ENCODE results near the gene GUCA2B. TPM values are rescaled to one million over a fixed set of nuclear protein-coding genes. Genes with fewer than 3 reads are reported as not detected.

Gene GUCA2B
- total and polyA plus RNA-seq, 2 experiments from 2014 or later: 0.71 TPM; not detected in 1

DNA sequence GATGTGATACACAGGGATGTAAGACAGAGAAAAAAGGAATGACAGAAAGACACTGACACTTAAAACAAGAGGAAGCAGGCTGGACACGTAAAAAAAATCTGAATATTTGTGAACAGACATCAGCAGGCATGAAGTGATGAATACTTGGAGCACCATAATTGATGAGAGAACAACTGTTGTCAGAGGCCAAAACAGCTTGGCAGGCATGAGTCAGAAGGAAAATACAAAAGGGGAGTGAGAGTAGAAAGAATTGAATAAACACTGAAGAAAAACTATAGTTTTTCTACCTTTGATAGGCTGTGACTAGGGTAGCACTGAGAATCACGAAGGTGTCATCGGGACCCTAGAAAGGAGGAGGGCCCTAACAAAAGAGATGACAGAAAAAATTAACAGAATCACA lies 32.9 kb downstream of the GUCA2B start:
- no peak overlapping the region for H3K4me2 ChIP-seq

DNA sequence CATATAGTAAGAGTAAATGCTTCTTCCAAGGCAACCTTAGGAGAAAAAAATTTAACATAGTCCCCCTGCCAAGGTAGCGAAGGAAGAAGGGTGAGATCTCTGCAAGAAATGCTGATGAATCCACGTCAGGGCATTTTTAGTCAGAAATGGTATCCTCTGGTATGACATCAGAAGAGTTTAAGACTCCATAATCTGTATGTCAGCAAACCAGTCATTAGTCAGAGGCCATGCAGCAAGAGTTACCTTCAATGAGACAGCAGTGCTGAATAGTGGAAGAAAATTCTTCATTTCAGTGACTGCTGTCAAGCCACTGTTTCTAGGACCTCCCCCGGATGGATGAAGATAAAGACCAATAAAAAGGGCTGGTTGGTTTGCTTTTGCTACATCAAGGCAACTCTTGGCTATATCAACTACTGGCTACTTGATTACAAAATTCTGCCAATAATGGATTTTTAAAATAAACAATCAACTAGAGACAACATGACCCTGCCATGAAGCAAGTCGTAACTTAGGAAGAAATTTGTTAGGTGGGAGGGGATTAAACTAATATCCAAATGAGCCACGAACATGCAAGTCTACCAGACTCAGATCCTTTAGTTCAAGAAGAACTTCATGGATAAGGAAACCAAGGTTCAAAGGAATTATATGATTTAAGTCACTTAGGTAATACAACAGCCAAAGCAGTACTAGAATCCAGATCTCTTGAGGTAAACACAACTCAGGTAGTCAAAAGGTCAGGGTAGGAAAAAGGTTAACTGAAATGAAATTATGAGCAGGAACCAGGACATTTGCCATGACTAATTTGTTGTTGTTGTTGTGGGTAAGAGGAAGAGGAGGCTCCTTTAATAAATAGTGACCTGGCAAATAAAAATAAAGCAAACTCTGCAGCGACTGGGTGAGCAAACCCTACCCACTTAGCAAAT lies 37.0 kb downstream of the GUCA2B start:
- Histone ChIP-seq H3K9me3 (ENCODE audit: low read depth) (no peaks in the 10 kb centered on the region), H2AFZ (no peak overlapping the region), H3K27me3 (no peaks in the 10 kb centered on the region), H4K20me1 (ENCODE audit: insufficient read depth, poor library complexity, severe bottlenecking) (peaks cover 4% of the 10 kb centered on the region), H3K79me2 (peaks cover 4% of the 10 kb centered on the region), H3K9me2 (replicated peaks; ENCODE audit: insufficient read depth) (no peaks in the 10 kb centered on the region), H3K4me2 (no peak overlapping the region), H3K4me3 (no peak overlapping the region), H3K36me3 (replicated peaks; ENCODE audit: insufficient read depth, low read depth) (no peaks in the 10 kb centered on the region), H3K4me1 (ENCODE audit: insufficient read depth) (no peaks in the 10 kb centered on the region), H3K27ac (no peak overlapping the region)
- DNase-seq (ENCODE audit: low spot score): no peak
- TF ChIP-seq EZH2 (IDR thresholded peaks at IDR 0.05; ENCODE audit: borderline replicate concordance) (no peak), EZH2phosphoT487 (IDR thresholded peaks at IDR 0.05; ENCODE audit: low read depth, severe bottlenecking, unreplicated experiment) (no peak)
- TF ChIP-seq, protein P1, sequence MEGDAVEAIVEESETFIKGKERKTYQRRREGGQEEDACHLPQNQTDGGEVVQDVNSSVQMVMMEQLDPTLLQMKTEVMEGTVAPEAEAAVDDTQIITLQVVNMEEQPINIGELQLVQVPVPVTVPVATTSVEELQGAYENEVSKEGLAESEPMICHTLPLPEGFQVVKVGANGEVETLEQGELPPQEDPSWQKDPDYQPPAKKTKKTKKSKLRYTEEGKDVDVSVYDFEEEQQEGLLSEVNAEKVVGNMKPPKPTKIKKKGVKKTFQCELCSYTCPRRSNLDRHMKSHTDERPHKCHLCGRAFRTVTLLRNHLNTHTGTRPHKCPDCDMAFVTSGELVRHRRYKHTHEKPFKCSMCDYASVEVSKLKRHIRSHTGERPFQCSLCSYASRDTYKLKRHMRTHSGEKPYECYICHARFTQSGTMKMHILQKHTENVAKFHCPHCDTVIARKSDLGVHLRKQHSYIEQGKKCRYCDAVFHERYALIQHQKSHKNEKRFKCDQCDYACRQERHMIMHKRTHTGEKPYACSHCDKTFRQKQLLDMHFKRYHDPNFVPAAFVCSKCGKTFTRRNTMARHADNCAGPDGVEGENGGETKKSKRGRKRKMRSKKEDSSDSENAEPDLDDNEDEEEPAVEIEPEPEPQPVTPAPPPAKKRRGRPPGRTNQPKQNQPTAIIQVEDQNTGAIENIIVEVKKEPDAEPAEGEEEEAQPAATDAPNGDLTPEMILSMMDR (IDR thresholded peaks at IDR 0.05; ENCODE audit: poor library complexity): no peak
- WGBS (ENCODE audit: low lambda C conversion rate, missing lambda C conversion rate): 87% methylated on average over 6 of the region's 6 CpGs

More for the DNA sequence above, 32.9 kb downstream of the GUCA2B start:
- no peaks in the 10 kb centered on the region for H3K9me2 ChIP-seq (replicated peaks; ENCODE audit: insufficient read depth)
- H4K20me1 ChIP-seq (ENCODE audit: insufficient read depth, poor library complexity, severe bottlenecking): peaks cover 4% of the 10 kb centered on the region
- no peaks in the 10 kb centered on the region for H3K9me3 ChIP-seq (ENCODE audit: low read depth)
- no peak overlapping the region for H2AFZ ChIP-seq
- peaks cover 4% of the 10 kb centered on the region for H3K79me2 ChIP-seq
- no peak for DNase-seq (ENCODE audit: low spot score)
- no peak overlapping the region for H3K4me3 ChIP-seq
- H3K27me3 ChIP-seq: no peaks in the 10 kb centered on the region
- H3K27ac ChIP-seq: no peak overlapping the region
- TF ChIP-seq EZH2 (IDR thresholded peaks at IDR 0.05; ENCODE audit: borderline replicate concordance) (no peak), EZH2phosphoT487 (IDR thresholded peaks at IDR 0.05; ENCODE audit: low read depth, severe bottlenecking, unreplicated experiment) (no peak)
- TF ChIP-seq, protein P1 (IDR thresholded peaks at IDR 0.05; ENCODE audit: poor library complexity): no peak
- 88% methylated on average over 3 of the region's 3 CpGs for WGBS (ENCODE audit: low lambda C conversion rate, missing lambda C conversion rate)
- H3K4me1 ChIP-seq (ENCODE audit: insufficient read depth): no peaks in the 10 kb centered on the region
- no peaks in the 10 kb centered on the region for H3K36me3 ChIP-seq (replicated peaks; ENCODE audit: insufficient read depth, low read depth)

DNA sequence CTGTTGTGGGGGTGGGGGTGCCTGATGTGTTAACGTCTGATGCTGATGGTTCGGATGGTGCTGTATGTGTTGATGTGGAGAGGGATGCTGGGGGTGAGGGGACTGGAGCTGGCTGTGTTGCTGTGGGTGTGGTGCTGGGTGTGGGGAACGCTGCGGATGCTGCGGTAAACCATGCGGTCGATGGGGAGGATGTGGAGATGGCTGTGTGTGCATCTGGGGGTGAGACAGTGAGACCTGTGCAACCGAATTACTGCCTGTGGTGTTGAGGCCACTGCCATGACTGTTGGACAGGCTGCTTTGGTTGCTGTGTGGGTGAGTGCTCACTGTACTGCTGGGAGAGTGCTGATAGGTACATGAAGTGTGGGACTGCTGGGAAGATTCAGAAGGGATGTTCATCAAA lies 38.1 kb downstream of the GUCA2B start:
- Histone ChIP-seq H3K4me2 (no peak overlapping the region), H3K9me3 (ENCODE audit: low read depth) (no peaks in the 10 kb centered on the region), H3K4me3 (no peak overlapping the region), H3K27me3 (no peaks in the 10 kb centered on the region), H3K27ac (no peak overlapping the region), H4K20me1 (ENCODE audit: insufficient read depth, poor library complexity, severe bottlenecking) (peaks cover 4% of the 10 kb centered on the region), H3K9me2 (replicated peaks; ENCODE audit: insufficient read depth) (no peaks in the 10 kb centered on the region), H3K4me1 (ENCODE audit: insufficient read depth) (no peaks in the 10 kb centered on the region), H3K79me2 (no peaks in the 10 kb centered on the region), H2AFZ (no peak overlapping the region), H3K36me3 (replicated peaks; ENCODE audit: insufficient read depth, low read depth) (no peaks in the 10 kb centered on the region)
- WGBS (ENCODE audit: low lambda C conversion rate, missing lambda C conversion rate): 96% methylated on average over 8 of the region's 8 CpGs
- no peak for DNase-seq (ENCODE audit: low spot score)
- TF ChIP-seq, protein P1 (IDR thresholded peaks at IDR 0.05; ENCODE audit: poor library complexity): no peak
- TF ChIP-seq EZH2phosphoT487 (IDR thresholded peaks at IDR 0.05; ENCODE audit: low read depth, severe bottlenecking, unreplicated experiment) (no peak), EZH2 (IDR thresholded peaks at IDR 0.05; ENCODE audit: borderline replicate concordance) (no peak)

Measured in hepatocyte (in vitro differentiated cells).